ENCODE results near the gene CCDC13. TPM values are rescaled to one million over a fixed set of nuclear protein-coding genes. Genes with fewer than 3 reads are reported as not detected.
A peak's percentile ranks its signal among the peaks of the same experiment; 100 is the strongest.

The CCDC13 gene
- total RNA-seq, 1 donor from 2014 or later: 1.3 TPM

DNA sequence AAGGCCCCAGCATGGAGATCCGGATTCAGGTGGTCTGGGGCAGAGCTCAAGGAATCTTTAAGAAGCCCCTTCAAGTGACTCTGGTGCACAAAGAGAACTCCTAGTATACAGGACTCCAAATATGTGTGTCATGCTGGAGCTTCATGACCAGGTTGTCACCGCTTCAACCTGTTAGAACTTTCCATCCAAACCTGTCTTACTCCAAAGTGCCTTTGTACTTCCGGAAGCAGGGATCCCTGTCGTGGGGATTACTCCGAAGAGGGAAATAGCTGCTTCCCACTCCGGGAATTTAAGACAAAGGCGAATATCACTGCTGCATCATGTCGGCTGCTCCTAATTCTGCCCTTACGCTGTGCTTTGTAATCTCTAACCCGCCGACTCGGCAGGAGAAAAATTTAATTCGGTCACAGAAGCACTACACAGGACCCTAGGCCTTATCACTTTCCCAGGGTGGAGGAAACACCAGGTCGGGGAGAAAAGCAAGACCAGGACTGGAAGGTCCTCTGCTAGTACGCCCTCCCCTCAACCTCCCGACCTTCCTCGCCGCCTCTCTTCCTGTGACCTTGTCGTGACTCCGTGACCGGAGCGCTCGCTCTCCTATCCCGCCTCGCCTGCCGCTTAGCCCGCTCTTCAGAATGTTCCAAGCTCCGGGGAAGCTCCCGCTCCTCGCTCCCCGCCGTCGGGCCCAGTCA lies 30.5 kb upstream of the CCDC13 start:
- FAIRE-seq: no peak
- Histone ChIP-seq H4K20me1 (ENCODE audit: insufficient read depth, low read length) (peaks cover 34% of the 10 kb centered on the region), H3K27me3 (ENCODE audit: insufficient read depth, low read length) (no peaks in the 10 kb centered on the region), H2AFZ (ENCODE audit: low read depth, low read length) (peak overlapping the region; percentile 99), H3K79me2 (ENCODE audit: insufficient read depth, low read length) (peaks cover 49% of the 10 kb centered on the region), H3K27ac (ENCODE audit: low read depth, low read length) (peak overlapping the region; percentile 83), H3K9me3 (ENCODE audit: insufficient read depth, low read depth, low read length) (no peaks in the 10 kb centered on the region), H3K36me3 (ENCODE audit: insufficient read depth, low read length) (no peaks in the 10 kb centered on the region), H3K4me1 (ENCODE audit: insufficient read depth, low read length) (peaks cover 14% of the 10 kb centered on the region), H3K9ac (ENCODE audit: low read length) (peak overlapping the region; percentile 96), H3K4me2 (ENCODE audit: low read length) (peak overlapping the region; percentile 94), H3K4me3 (ENCODE audit: insufficient read depth, low read depth, low read length) (peak overlapping the region; percentile 93)
- Mint-ChIP-seq H3K27ac (ENCODE audit: unreplicated experiment) (peak overlapping the region; percentile 90), H3K36me3 (ENCODE audit: low read depth, unreplicated experiment) (no peaks in the 10 kb centered on the region), H3K27me3 (ENCODE audit: low read depth, unreplicated experiment) (peaks cover 2% of the 10 kb centered on the region), H3K4me3 (ENCODE audit: unreplicated experiment) (peak overlapping the region; percentile 99), H3K4me1 (ENCODE audit: low read depth, unreplicated experiment) (peaks cover 18% of the 10 kb centered on the region), H3K9me3 (ENCODE audit: unreplicated experiment) (peaks cover 2% of the 10 kb centered on the region)
- DNase-seq (ENCODE audit: low read depth): peak; percentile 20
- TF ChIP-seq EZH2 (IDR thresholded peaks at IDR 0.05; ENCODE audit: insufficient read depth, low read length): no peak
- TF ChIP-seq, protein P1, sequence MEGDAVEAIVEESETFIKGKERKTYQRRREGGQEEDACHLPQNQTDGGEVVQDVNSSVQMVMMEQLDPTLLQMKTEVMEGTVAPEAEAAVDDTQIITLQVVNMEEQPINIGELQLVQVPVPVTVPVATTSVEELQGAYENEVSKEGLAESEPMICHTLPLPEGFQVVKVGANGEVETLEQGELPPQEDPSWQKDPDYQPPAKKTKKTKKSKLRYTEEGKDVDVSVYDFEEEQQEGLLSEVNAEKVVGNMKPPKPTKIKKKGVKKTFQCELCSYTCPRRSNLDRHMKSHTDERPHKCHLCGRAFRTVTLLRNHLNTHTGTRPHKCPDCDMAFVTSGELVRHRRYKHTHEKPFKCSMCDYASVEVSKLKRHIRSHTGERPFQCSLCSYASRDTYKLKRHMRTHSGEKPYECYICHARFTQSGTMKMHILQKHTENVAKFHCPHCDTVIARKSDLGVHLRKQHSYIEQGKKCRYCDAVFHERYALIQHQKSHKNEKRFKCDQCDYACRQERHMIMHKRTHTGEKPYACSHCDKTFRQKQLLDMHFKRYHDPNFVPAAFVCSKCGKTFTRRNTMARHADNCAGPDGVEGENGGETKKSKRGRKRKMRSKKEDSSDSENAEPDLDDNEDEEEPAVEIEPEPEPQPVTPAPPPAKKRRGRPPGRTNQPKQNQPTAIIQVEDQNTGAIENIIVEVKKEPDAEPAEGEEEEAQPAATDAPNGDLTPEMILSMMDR (IDR thresholded peaks at IDR 0.05; ENCODE audit: insufficient read depth, low read depth, low read length): no peak

DNA sequence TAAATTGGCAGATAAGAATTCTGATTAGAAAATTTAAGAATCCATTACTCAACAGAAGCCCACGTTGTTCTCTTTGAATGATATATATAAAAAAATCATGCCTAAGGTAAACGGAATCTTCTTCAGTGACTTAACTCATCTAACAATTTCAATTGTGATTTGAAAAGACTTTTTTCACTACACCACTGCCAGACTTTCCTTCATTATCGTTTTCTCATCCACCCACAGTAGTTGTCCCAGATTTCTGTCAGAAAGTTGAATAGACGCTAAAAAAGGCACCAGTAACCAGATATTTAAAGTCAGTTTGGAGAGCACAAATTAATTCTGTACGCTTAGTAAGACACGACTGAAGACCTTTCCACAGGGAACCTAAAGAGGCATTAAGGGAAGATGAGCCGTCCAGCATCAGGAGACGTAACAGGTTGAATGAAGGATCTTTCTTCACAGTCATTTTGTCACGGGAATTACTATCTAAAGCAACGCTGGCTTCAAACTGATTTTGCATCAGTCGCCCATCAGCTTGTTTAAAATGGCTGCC lies 29.9 kb upstream of the CCDC13 start:
- peaks cover 2% of the 10 kb centered on the region for H3K27me3 Mint-ChIP-seq (ENCODE audit: low read depth, unreplicated experiment)
- Histone ChIP-seq H3K27me3 (ENCODE audit: insufficient read depth, low read length) (no peaks in the 10 kb centered on the region), H3K79me2 (ENCODE audit: insufficient read depth, low read length) (peaks cover 49% of the 10 kb centered on the region), H3K27ac (ENCODE audit: low read depth, low read length) (peak overlapping the region; percentile 83), H3K9ac (ENCODE audit: low read length) (peak overlapping the region; percentile 96), H3K9me3 (ENCODE audit: insufficient read depth, low read depth, low read length) (no peaks in the 10 kb centered on the region), H2AFZ (ENCODE audit: low read depth, low read length) (peak overlapping the region; percentile 99), H3K36me3 (ENCODE audit: insufficient read depth, low read length) (no peaks in the 10 kb centered on the region), H4K20me1 (ENCODE audit: insufficient read depth, low read length) (peaks cover 34% of the 10 kb centered on the region), H3K4me1 (ENCODE audit: insufficient read depth, low read length) (peaks cover 14% of the 10 kb centered on the region), H3K4me2 (ENCODE audit: low read length) (peak overlapping the region; percentile 94), H3K4me3 (ENCODE audit: insufficient read depth, low read depth, low read length) (peak overlapping the region; percentile 93)
- peak overlapping the region; percentile 90 for H3K27ac Mint-ChIP-seq (ENCODE audit: unreplicated experiment)
- peaks cover 2% of the 10 kb centered on the region for H3K9me3 Mint-ChIP-seq (ENCODE audit: unreplicated experiment)
- DNase-seq (ENCODE audit: low read depth): peak; percentile 8
- TF ChIP-seq, protein P1 (IDR thresholded peaks at IDR 0.05; ENCODE audit: insufficient read depth, low read depth, low read length): no peak
- no peak for TF ChIP-seq EZH2 (IDR thresholded peaks at IDR 0.05; ENCODE audit: insufficient read depth, low read length)
- H3K4me1 Mint-ChIP-seq (ENCODE audit: low read depth, unreplicated experiment): peaks cover 16% of the 10 kb centered on the region
- no peak for FAIRE-seq
- peak overlapping the region; percentile 99 for H3K4me3 Mint-ChIP-seq (ENCODE audit: unreplicated experiment)
- H3K36me3 Mint-ChIP-seq (ENCODE audit: low read depth, unreplicated experiment): no peaks in the 10 kb centered on the region

DNA sequence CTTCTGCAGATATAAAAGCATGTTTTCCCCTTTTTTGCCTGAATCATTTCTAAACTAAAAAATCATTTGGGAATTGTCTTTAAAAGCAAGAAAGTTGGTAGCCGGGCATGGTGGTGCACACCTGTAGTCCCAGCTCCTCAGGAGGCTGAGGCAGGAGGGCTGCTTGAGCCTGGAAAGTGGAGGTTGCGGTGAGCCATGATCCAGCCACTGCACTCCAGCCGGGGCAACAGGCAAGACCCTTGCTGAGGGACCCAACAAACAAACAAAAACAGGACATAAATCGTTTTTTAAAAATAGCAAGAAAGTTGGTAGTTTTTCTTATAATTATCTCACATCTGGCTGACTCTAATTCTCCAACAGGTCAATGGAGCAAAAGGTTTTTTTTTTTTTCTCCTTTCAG lies 28.7 kb upstream of the CCDC13 start:
- Histone ChIP-seq H3K27ac (ENCODE audit: low read depth, low read length) (no peak overlapping the region), H3K27me3 (ENCODE audit: insufficient read depth, low read length) (no peaks in the 10 kb centered on the region), H3K4me1 (ENCODE audit: insufficient read depth, low read length) (peaks cover 14% of the 10 kb centered on the region), H3K36me3 (ENCODE audit: insufficient read depth, low read length) (no peaks in the 10 kb centered on the region), H3K4me3 (ENCODE audit: insufficient read depth, low read depth, low read length) (no peak overlapping the region), H3K9ac (ENCODE audit: low read length) (no peak overlapping the region), H4K20me1 (ENCODE audit: insufficient read depth, low read length) (peaks cover 34% of the 10 kb centered on the region), H3K4me2 (ENCODE audit: low read length) (no peak overlapping the region), H3K9me3 (ENCODE audit: insufficient read depth, low read depth, low read length) (no peaks in the 10 kb centered on the region), H3K79me2 (ENCODE audit: insufficient read depth, low read length) (peaks cover 49% of the 10 kb centered on the region), H2AFZ (ENCODE audit: low read depth, low read length) (no peak overlapping the region)
- H3K27ac Mint-ChIP-seq (ENCODE audit: unreplicated experiment): peak overlapping the region; percentile 12
- no peaks in the 10 kb centered on the region for H3K36me3 Mint-ChIP-seq (ENCODE audit: low read depth, unreplicated experiment)
- H3K4me1 Mint-ChIP-seq (ENCODE audit: low read depth, unreplicated experiment): peaks cover 13% of the 10 kb centered on the region
- FAIRE-seq (no peak), DNase-seq (ENCODE audit: low read depth) (no peak)
- peaks cover 2% of the 10 kb centered on the region for H3K9me3 Mint-ChIP-seq (ENCODE audit: unreplicated experiment)
- TF ChIP-seq EZH2 (IDR thresholded peaks at IDR 0.05; ENCODE audit: insufficient read depth, low read length): no peak
- TF ChIP-seq, protein P1 (IDR thresholded peaks at IDR 0.05; ENCODE audit: insufficient read depth, low read depth, low read length): no peak
- peaks cover 2% of the 10 kb centered on the region for H3K27me3 Mint-ChIP-seq (ENCODE audit: low read depth, unreplicated experiment)
- H3K4me3 Mint-ChIP-seq (ENCODE audit: unreplicated experiment): no peak overlapping the region
